ENCODE data around the gene TTC27.
"Not testable (repeated sequence)": the region's sequence is repeated elsewhere in the genome, so short reads cannot be mapped to it uniquely, and the experiment has no call there.

TTC27 gene

DNA sequence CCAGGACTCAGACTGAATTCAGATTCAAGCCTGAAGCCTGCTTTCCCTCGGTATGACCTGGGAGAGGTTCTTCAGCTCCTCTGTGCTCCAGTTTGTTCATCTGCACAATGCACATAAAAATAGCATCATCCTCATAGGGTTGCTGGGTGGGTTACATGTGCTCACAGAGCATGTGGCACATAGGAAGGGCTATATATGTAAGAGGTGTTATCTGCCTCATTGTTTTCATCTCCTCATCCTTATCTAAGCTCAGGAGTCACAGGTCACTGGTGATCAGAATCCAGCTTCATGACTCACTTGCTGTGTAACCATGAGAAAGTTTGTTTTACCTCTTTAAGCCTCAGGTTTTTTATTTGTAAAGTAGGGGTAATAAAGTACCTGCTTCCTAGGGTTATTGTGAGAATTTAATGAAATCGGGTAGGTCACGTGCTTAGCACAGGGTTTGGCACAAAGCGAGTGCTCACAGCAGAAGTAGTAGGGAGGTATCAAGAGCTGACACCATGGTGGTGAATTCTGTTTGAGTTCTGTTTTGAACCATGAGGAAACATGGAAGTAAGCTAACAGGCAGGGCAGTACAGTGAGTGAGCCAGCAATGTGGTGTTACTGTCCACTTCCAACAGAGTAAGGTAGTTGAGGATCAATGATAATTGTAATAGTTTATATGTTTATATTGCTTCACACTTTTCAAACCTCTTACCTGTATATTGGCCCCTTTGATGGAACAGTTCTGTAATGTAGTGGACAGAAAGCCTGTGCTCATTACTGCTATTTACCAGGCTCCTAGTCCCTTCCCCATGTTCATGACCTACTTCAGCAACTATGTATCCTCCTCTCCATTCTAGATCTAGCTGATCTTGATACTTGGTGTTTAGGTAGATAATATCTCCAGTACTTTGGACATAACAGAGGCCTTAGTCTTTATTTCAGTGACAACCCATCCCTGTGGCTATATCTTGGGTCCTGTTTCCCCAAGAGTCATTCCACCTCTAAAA, 177.6 kb downstream of the TTC27 start:
- no peak for DNase-seq

DNA sequence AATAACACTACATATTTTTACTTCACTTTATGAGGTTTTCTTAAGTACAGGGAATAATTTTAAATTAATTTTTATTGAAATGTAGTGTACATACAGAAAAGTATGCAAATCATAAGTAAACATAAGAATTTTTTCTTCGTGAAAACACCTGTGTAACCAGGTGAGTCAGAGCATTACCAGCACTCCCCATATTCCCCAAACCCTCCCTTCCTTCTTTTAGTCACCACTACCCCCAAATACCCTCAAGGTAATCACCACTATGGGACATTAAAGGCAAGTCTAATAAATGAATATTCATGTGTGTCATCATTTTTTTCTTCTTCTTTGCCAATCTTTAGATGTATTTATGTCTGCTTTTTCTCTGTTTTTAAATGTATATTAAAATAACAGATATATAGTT, 179.0 kb downstream of the TTC27 start:
- DNase-seq: no peak

DNA sequence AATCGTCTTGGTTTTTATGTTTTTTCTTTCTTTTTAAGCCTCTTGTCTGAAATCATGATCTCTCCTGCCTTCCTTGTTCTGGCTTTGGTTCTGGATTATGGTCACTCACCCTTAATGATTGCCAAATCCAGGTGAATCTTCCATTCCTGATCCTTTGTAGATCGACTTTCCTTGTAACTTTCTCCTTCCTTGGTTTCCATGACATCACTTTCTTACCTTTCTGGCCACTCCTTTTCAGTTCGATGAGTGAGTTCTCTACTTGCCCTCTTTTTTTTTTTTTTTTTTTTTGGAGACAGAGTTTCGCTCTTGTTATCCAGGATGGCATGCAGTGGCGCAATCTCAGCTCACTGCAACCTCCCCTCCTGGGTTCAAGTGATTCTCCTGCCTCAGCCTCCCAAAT, 179.8 kb downstream of the TTC27 start:
- no peak for DNase-seq

DNA sequence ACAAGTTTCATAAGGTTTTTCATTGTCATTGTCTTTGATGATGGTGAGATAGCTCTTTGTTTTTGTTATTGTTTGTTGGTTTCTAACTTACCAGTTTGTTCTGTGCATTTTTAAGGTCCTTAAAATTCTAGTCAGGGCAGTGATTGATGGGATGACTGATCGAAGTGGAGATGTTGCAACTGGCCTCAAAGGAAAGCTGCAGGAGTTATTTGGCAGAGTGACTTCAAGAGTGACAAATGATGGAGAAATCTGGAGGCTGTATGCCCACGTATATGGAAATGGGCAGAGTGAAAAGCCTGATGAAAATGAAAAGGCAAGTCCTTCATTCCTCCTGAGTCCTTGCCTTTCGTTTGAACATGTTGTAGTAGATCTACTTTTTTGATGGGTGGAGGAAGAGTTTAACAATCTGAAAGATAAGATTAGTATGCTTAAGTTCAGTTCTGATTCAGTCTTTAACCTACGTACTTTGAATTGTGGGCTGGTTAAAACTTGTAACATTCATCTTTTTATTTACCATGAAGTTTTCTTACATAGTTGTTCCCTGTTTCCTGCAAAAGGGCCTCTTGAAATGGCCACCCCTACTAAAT, 183.2 kb downstream of the TTC27 start:
- no peak for DNase-seq

DNA sequence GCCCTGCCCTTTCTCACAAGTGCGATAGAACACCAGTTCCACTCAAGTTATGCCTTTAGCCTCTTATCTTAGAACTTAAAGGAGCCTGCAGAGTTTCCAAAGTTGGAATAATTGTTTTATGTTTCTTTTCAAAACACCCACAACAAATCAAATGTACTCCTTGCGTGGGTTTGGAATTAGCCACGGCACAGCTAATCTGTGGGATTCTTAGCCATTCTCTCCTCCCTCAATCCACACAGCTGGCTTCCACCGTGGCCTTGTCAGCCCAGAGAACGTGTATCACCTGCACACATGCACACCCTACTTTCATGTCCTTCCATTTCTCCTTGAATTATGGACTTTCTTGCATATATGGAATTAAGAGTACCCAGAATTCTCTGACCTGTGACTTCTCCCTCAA, 183.8 kb downstream of the TTC27 start:
- no peak for DNase-seq

DNA sequence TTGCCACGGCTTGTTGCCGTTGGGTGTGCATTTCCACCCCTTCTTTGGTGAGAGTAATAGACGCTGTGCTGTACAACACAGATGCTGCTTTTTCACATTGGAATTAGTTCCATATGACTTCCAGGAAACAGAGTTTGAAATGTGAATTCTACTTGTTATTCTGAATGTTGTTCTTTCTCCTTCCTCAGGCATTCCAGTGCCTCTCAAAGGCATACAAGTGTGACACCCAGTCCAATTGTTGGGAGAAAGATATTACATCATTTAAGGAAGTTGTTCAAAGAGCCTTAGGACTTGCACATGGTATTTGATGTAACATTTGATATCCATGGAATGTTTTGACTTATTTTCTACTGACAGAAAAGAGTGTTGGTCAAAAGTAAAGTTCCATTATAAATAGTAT, 184.5 kb downstream of the TTC27 start:
- DNase-seq: no peak

DNA sequence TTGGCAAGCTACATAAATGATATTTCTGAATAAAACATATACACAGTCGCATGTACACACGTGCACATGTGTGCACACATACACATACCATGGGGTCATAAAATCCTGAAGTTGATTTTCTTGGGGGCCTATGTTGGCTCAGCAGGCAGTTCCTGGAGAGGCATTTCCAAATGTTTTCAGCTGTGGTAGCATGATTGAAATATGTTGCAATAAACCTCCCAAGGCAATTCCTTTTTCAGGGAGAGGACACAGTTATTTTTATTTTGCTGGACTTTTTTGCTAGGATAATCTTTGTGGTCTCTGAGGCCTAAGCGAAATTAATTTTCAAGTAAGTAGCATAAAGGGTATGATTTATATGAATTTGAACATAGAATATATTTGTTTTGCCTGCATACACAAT, 192.2 kb downstream of the TTC27 start:
- DNase-seq: no peak

DNA sequence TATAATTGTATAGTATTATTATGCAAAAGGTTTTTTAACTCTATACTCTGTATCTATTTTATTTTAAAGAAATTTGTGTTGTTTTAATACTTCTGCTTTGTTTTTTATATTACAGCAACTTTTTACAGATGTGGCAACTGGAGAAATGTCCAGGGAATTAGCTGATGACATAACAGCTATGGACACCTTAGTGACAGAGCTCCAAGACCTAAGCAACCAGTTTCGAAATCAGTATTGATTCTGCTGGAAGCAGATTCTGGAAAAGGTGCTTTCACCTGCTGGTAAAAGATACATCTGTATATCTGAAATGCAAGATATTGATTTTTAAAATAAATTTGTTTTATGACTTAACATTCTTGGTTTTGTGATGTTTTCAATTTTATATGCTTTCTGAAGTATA, 192.9 kb downstream of the TTC27 start:
- DNase-seq: no peak

DNA sequence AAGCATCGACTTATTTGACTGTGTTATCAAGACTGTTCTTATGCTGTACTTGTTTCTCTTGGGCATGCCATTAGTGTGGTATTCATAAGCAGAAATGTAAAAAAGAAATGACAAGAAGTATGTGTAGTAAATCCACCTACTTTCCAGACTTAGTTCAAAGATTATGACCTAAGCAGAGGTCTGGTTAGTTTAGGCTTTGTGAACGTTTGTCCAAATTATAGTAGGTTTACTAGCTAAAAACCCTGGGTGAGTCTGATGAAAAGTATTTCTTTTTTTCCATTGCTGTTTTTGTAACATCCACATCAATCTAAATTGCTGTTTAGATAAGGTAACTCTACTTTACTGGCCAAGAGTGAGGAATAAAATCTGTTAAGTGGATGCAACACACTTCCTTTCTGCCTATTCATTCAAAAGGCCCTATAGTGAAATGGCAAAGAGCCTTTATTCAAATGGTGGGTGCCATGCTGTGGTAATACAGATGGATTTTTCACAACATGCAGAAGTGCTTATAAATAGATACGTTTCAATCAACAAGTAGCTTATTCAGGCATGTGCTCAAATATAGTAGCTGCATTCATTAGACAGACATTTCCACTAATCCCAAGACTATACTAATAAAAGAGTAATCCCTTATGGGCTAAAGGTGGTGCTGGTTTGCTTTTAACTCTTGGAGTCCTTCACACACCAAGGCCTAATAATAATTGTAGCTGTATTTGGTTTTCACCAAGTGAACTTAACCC, 196.4 kb downstream of the TTC27 start:
- peak in 2 of 51 donors; percentile 24 to 30 for DNase-seq

DNA sequence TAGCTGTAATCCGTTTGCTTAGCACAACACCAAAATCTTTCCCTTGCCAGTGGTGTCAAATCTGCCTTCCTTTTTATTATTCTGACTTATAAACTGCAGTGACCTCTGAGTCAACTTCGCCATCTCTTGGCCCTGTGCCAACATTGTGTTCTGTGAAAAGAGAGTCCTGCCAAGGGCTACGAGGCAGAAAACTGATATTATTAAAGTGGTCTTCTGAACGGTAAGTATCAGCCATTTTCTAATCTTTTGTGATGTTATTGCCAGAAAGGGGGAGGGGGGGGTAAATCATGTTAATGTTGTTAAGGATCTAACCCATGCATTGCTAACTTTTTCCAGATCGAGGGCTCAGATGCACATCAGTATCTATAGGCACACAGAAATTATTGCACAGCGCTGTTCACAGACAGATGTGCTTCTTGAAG, 197.5 kb downstream of the TTC27 start:
- DNase-seq: peak in 27 of 51 donors; percentile 3 to 66 (median 12)

DNA sequence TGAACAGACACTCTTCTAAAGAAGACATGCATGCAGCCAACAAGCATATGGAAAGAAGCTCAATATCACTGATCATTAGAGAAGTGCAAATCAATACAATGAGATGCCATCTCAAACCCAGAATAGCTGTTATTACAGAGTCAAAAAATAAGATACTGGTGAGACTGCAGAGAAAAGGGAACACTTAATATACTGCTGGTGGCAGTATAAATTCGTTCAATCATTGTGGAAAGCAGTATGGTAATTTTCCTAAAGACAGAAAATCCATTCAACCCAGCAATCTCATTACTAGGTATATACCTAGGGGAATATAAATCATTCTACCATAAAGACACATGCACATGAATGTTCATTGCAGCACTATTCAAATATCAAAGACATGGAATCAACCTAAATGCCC, 202.3 kb downstream of the TTC27 start:
- no peak for DNase-seq

DNA sequence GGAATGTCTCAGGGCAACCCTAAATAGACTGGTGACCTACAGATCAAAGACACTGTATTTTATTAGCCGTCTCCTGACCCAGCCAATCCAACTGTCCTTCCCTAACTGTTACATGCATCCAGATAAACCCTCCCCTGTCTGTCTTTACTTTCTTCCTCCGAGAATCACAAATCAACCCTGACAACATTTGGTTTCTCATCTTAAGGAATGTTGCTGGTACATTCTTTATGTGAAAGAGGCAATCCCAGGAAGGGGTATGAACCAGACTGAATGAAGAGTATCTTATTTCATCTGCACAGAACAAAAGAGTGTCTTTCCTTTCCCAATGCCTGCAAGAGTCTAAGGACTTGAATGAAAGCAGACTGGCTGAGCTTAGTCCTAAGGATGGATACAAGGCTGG, 205.0 kb downstream of the TTC27 start:
- no peak for DNase-seq

DNA sequence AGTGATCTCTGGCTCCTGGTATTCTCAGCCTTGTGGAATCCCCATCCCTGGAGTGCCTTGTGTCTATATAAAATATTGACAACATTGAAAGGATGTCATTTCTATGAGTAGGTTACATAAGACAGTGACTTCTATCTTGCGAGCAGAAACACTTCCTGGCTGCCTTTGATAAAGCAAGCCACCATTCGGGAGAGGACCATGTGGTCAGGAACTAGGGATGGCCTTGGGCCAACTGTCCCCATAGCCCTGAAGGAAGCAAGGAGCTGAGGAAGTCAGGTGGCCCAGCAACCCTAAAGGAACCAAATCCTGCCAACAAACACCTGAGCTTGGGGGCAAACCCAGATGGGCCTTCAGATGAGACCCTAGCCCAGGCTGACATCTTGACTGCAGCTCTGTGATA, 205.9 kb downstream of the TTC27 start:
- DNase-seq: no peak

DNA sequence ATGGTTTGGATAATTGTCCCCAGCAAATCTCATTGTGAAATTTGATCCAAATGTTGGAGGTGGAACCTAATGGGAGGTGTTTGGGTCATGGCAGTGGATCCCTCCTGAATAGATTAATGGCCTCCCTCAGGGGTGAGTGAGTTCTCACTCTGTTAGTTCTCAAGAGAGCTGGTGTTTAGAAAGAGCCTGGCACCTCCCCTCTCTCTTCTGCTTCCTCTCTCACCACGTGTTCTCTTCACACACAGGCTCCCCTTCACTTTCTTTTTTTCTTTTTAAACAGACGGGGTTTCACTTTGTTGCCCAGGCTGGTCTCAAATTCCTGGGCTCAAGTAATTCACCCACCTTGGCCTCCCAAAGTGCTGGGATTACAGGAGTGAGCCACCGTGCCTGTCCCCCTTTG, 207.3 kb downstream of the TTC27 start:
- DNase-seq: no peak

DNA sequence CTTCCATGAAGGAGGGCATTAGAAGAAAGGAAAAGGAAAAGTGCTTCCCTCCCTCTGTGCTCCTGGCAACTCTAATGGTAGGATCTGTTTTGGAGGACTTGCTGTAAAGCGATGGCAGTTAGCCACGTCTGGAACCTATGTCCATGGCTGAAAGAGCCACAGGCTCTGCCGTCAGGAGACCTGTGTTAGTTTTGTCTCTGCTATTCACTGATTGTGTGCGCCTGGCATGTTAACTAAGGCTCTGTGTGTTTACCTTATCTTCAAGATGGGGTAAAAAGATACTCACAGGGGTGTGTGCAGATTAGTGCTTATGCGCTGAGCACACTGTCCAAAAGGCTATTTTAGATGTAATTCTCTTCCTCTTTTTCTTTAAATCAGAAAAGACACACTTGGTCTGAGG, 209.1 kb downstream of the TTC27 start:
- DNase-seq: no peak

DNA sequence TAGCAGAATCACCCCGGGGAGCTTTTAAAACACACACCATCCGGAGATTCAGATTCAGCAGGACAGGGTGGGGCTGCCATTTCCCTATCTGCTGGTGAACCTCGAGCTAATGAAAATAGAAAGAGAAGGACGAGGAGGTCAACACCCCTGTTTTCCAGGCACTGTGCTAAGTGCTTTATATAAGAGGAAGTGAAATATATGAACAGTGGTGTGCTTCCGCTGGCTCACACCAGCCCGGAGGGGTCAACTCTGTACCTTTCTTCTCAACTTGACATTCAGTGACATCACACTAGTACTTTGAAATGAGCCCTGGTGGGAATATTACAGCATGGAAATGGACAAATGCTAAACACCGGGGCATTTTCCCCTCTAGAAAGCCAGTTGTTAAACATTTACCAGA, 210.6 kb downstream of the TTC27 start:
- no peak for DNase-seq

DNA sequence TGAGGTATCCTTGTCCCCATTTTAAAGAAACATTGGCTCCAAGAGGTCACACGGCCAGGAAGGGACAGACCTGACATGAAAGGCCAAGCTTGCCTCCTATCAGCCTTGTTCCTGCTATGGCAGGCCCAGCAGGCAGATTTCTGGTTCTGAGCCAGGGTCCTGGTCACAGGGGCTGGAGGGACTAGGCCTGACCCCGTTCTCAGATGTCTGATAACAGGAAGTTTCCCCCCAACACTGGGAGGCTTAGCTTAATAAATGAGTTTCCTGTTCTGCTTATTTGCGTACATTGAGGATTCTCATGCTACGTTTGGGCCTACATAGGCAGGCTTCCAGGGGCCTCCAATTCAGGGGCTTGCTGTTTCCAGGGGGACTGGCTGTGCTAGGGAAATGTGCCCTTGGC, 211.1 kb downstream of the TTC27 start:
- no peak for DNase-seq

DNA sequence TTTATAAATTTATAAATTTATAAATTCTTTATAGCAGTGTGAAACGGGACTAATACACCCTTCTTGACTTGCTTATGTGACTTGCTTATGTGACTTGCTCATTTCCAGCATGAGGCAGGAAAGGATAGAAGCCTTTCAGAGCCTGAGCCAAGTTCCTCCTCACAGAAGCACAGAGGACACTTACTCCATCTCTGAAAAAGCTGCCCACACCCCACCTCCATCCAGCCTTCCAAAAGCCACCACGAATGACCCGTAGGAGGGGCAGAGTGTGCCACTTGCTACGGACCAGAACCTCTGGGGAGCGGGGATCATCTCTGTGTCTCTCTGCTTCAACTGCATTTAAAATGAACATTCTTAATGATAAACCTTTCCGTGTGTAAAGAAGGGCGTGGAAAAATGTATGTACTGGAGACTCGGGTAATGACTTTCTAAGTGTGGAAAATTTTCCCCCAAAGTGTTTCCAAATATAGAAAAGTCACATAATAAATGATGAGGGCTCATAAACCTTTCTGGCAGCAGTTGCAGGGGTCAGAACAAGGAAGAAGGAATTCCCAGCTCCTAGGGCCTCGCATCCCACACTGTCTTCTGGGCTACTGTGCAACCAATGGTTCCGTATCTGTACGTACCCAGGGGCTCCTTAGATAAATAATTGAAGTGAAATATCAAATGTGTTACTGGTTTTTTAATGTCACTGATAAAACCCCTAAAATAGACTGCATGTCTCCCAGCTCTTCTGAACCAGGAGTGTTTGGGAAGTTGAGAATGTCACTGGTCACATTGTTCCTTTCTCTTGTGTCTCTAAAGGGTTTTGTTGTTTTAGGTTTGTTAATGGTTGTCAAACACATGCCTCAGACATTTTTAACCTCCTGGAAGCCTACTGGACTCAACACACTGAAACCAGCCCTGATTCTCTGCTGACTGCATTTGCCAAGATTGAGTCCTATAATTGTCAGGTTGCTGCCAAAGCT, 214.4 kb downstream of the TTC27 start:
- no peak for DNase-seq

DNA sequence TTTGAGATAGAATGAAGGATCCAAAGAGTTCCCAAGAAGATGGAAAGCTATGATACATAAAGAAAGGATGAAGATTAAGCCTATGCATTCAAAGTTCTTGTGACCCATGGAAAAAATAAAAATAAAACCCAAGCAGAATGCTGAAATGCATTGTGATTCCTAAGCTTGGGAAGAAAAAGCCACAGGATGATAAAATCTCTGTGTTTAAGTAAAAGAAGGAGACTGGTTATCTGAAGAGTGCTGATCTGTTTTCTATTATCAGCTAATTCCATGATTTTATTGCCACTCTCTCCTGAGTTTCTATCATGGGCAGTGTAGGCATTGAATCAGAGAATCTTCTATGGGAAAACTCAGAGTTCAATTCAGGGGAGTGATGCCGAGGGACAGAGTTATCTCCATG, 215.8 kb downstream of the TTC27 start:
- DNase-seq: no peak

DNA sequence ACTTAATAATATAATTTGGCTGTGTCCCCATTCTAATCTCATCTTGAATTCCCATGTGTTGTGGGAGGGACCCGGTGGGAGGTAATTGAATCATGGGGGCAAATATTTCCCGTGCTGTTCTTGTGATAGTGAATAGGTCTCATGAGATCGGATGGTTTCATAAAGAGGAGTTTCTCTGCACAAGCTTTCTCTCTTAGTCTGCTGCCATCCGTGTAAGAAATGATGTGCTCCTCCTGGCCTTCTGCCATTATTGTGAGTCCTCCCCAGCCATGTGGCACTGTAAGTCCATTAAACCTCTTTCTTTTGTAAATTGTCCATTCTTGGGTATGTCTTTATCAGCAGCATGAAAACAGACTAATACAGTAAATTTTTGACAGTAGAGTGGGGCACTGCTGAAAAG, 216.4 kb downstream of the TTC27 start:
- no peak for DNase-seq

DNA sequence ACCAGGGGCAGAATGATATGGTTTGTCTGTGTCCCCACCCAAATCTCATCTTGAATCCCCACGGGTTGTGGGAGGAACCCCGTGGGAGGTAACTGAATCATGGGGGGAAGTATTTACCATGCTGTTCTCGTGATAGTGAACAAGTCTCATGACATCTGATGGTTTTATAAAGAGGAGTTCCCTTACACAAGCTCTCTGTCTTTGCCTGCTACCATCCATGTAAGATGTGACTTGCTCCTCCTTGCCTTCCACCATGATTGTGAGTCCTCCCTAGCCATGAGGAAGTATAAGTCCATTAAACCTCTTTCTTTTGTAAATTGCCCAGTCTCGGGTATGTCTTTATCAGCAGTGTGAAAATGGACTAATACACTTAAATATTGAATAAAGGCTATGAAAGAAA, 218.4 kb downstream of the TTC27 start:
- DNase-seq: not testable (repeated sequence)

All from hypothalamus (tissue), 51 donors.